Measurements from ENCODE around the gene FAM167B.
A peak's percentile ranks its signal among the peaks of the same experiment; 100 is the strongest.

Gene FAM167B

GRCh38 chr1:32205401-32206370 is 41.3 kb upstream of the FAM167B start, which contains the start of gene IQCC:
IQCC (plus strand) TSS chr1:32205671; CDS start chr1:32205682, 11 bp downstream.
- H3K9ac ChIP-seq (ENCODE audit: low read depth in 1 of 2, low read length in 2 of 2): peak within 1 kb of the TSS; percentile 86 to 94
- peak within 1 kb of the TSS in 1 of 2 donors; percentile 9 for H3K27ac ChIP-seq (ENCODE audit: low read depth in 2 of 2, low read length in 2 of 2)
- H3K9me3 ChIP-seq (ENCODE audit: control insufficient read depth in 2 of 2, low read length in 2 of 2): no peaks in the 10 kb centered on the region
- H3K4me1 ChIP-seq (ENCODE audit: control insufficient read depth in 2 of 2, insufficient read depth in 2 of 2, low read length in 2 of 2): peaks cover 31 to 34% of the 10 kb centered on the region in 2 donors
- H3K36me3 ChIP-seq (ENCODE audit: control insufficient read depth in 2 of 2, insufficient read depth in 2 of 2, low read length in 2 of 2): no peaks in the 10 kb centered on the region
- H3K27me3 ChIP-seq (ENCODE audit: control insufficient read depth in 2 of 2, insufficient read depth in 2 of 2, low read length in 2 of 2): no peaks in the 10 kb centered on the region
- peak within 1 kb of the TSS; percentile 78 to 84 for H3K4me3 ChIP-seq (ENCODE audit: low read length in 2 of 2)

- H3K36me3 ChIP-seq (ENCODE audit: control insufficient read depth in 2 of 2, insufficient read depth in 2 of 2, low read length in 2 of 2): peaks cover 0 to 3% of the 10 kb centered on the region in 2 donors
- H3K27ac ChIP-seq (ENCODE audit: low read depth in 2 of 2, low read length in 2 of 2): peak overlapping the region; percentile 62 to 85
- H3K27me3 ChIP-seq (ENCODE audit: control insufficient read depth in 2 of 2, insufficient read depth in 2 of 2, low read length in 2 of 2): no peaks in the 10 kb centered on the region
- no peaks in the 10 kb centered on the region for H3K9me3 ChIP-seq (ENCODE audit: control insufficient read depth in 2 of 2, low read length in 2 of 2)
- H3K4me3 ChIP-seq (ENCODE audit: low read length in 2 of 2): no peak overlapping the region
- H3K4me1 ChIP-seq (ENCODE audit: control insufficient read depth in 2 of 2, insufficient read depth in 2 of 2, low read length in 2 of 2): peaks cover 23 to 26% of the 10 kb centered on the region in 2 donors
- H3K9ac ChIP-seq (ENCODE audit: low read depth in 1 of 2, low read length in 2 of 2): peak overlapping the region; percentile 24 to 34
Observed at GRCh38 chr1:32208469-32208868, 38.6 kb upstream of the FAM167B start.

- no peaks in the 10 kb centered on the region for H3K27me3 ChIP-seq (ENCODE audit: control insufficient read depth in 2 of 2, insufficient read depth in 2 of 2, low read length in 2 of 2)
- peak within 1 kb of the TSS; percentile 62 to 85 for H3K27ac ChIP-seq (ENCODE audit: low read depth in 2 of 2, low read length in 2 of 2)
- H3K36me3 ChIP-seq (ENCODE audit: control insufficient read depth in 2 of 2, insufficient read depth in 2 of 2, low read length in 2 of 2): peaks cover 0 to 3% of the 10 kb centered on the region in 2 donors
- peak within 1 kb of the TSS; percentile 24 to 34 for H3K9ac ChIP-seq (ENCODE audit: low read depth in 1 of 2, low read length in 2 of 2)
- peaks cover 23 to 26% of the 10 kb centered on the region in 2 donors for H3K4me1 ChIP-seq (ENCODE audit: control insufficient read depth in 2 of 2, insufficient read depth in 2 of 2, low read length in 2 of 2)
- no peak within 1 kb of the TSS for H3K4me3 ChIP-seq (ENCODE audit: low read length in 2 of 2)
- no peaks in the 10 kb centered on the region for H3K9me3 ChIP-seq (ENCODE audit: control insufficient read depth in 2 of 2, low read length in 2 of 2)
Observed at GRCh38 chr1:32208891-32209328, 38.1 kb upstream of the FAM167B start, which contains the start of gene DCDC2B. DCDC2B (plus strand) TSS chr1:32209089; CDS start chr1:32209094, 5 bp downstream.

GRCh38 chr1:32215629-32216480 is 31.2 kb upstream of the FAM167B start:
- Histone ChIP-seq H3K27me3 (ENCODE audit: control insufficient read depth in 2 of 2, insufficient read depth in 2 of 2, low read length in 2 of 2) (no peaks in the 10 kb centered on the region), H3K4me1 (ENCODE audit: control insufficient read depth in 2 of 2, insufficient read depth in 2 of 2, low read length in 2 of 2) (peaks cover 22 to 35% of the 10 kb centered on the region in 2 donors), H3K36me3 (ENCODE audit: control insufficient read depth in 2 of 2, insufficient read depth in 2 of 2, low read length in 2 of 2) (peaks cover 21 to 22% of the 10 kb centered on the region in 2 donors), H3K9ac (ENCODE audit: low read depth in 1 of 2, low read length in 2 of 2) (peak overlapping the region; percentile 49 to 72), H3K4me3 (ENCODE audit: low read length in 2 of 2) (peak overlapping the region; percentile 13 to 14), H3K27ac (ENCODE audit: low read depth in 2 of 2, low read length in 2 of 2) (peak overlapping the region; percentile 93 to 95), H3K9me3 (ENCODE audit: control insufficient read depth in 2 of 2, low read length in 2 of 2) (no peaks in the 10 kb centered on the region)

- Histone ChIP-seq H3K9ac (ENCODE audit: low read depth in 1 of 2, low read length in 2 of 2) (peak overlapping the region in 1 of 2 donors; percentile 72), H3K4me1 (ENCODE audit: control insufficient read depth in 2 of 2, insufficient read depth in 2 of 2, low read length in 2 of 2) (peaks cover 27 to 42% of the 10 kb centered on the region in 2 donors), H3K4me3 (ENCODE audit: low read length in 2 of 2) (peak overlapping the region in 1 of 2 donors; percentile 2), H3K27me3 (ENCODE audit: control insufficient read depth in 2 of 2, insufficient read depth in 2 of 2, low read length in 2 of 2) (no peaks in the 10 kb centered on the region), H3K27ac (ENCODE audit: low read depth in 2 of 2, low read length in 2 of 2) (peak overlapping the region; percentile 93 to 95), H3K9me3 (ENCODE audit: control insufficient read depth in 2 of 2, low read length in 2 of 2) (no peaks in the 10 kb centered on the region), H3K36me3 (ENCODE audit: control insufficient read depth in 2 of 2, insufficient read depth in 2 of 2, low read length in 2 of 2) (peaks cover 21 to 22% of the 10 kb centered on the region in 2 donors)
Observed at GRCh38 chr1:32216566-32216965, 30.5 kb upstream of the FAM167B start.

- Histone ChIP-seq H3K27ac (ENCODE audit: low read depth in 2 of 2, low read length in 2 of 2) (no peak overlapping the region), H3K9me3 (ENCODE audit: control insufficient read depth in 2 of 2, low read length in 2 of 2) (no peaks in the 10 kb centered on the region), H3K27me3 (ENCODE audit: control insufficient read depth in 2 of 2, insufficient read depth in 2 of 2, low read length in 2 of 2) (no peaks in the 10 kb centered on the region), H3K4me3 (ENCODE audit: low read length in 2 of 2) (no peak overlapping the region), H3K9ac (ENCODE audit: low read depth in 1 of 2, low read length in 2 of 2) (no peak overlapping the region), H3K4me1 (ENCODE audit: control insufficient read depth in 2 of 2, insufficient read depth in 2 of 2, low read length in 2 of 2) (peaks cover 40 to 50% of the 10 kb centered on the region in 2 donors), H3K36me3 (ENCODE audit: control insufficient read depth in 2 of 2, insufficient read depth in 2 of 2, low read length in 2 of 2) (peaks cover 21 to 26% of the 10 kb centered on the region in 2 donors)
Observed at GRCh38 chr1:32219022-32219421, 28.0 kb upstream of the FAM167B start.

GRCh38 chr1:32220746-32221580 is 26.1 kb upstream of the FAM167B start:
- peaks cover 23 to 28% of the 10 kb centered on the region in 2 donors for H3K36me3 ChIP-seq (ENCODE audit: control insufficient read depth in 2 of 2, insufficient read depth in 2 of 2, low read length in 2 of 2)
- H3K9ac ChIP-seq (ENCODE audit: low read depth in 1 of 2, low read length in 2 of 2): peak overlapping the region; percentile 74 to 98
- H3K27ac ChIP-seq (ENCODE audit: low read depth in 2 of 2, low read length in 2 of 2): peak overlapping the region in 1 of 2 donors; percentile 85
- peak overlapping the region; percentile 95 to 96 for H3K4me3 ChIP-seq (ENCODE audit: low read length in 2 of 2)
- no peaks in the 10 kb centered on the region for H3K9me3 ChIP-seq (ENCODE audit: control insufficient read depth in 2 of 2, low read length in 2 of 2)
- peaks cover 29 to 36% of the 10 kb centered on the region in 2 donors for H3K4me1 ChIP-seq (ENCODE audit: control insufficient read depth in 2 of 2, insufficient read depth in 2 of 2, low read length in 2 of 2)
- H3K27me3 ChIP-seq (ENCODE audit: control insufficient read depth in 2 of 2, insufficient read depth in 2 of 2, low read length in 2 of 2): no peaks in the 10 kb centered on the region

GRCh38 chr1:32221581-32221979 is 25.4 kb upstream of the FAM167B start:
- peaks cover 24 to 30% of the 10 kb centered on the region in 2 donors for H3K36me3 ChIP-seq (ENCODE audit: control insufficient read depth in 2 of 2, insufficient read depth in 2 of 2, low read length in 2 of 2)

More at GRCh38 chr1:32221581-32221979, 25.4 kb upstream of the FAM167B start:
- peak overlapping the region in 1 of 2 donors; percentile 85 for H3K27ac ChIP-seq (ENCODE audit: low read depth in 2 of 2, low read length in 2 of 2)
- H3K27me3 ChIP-seq (ENCODE audit: control insufficient read depth in 2 of 2, insufficient read depth in 2 of 2, low read length in 2 of 2): no peaks in the 10 kb centered on the region
- peaks cover 23 to 30% of the 10 kb centered on the region in 2 donors for H3K4me1 ChIP-seq (ENCODE audit: control insufficient read depth in 2 of 2, insufficient read depth in 2 of 2, low read length in 2 of 2)
- peak overlapping the region; percentile 74 to 98 for H3K9ac ChIP-seq (ENCODE audit: low read depth in 1 of 2, low read length in 2 of 2)
- no peaks in the 10 kb centered on the region for H3K9me3 ChIP-seq (ENCODE audit: control insufficient read depth in 2 of 2, low read length in 2 of 2)
- peak overlapping the region; percentile 95 to 96 for H3K4me3 ChIP-seq (ENCODE audit: low read length in 2 of 2)

Data from mucosa of rectum (tissue), 2 donors.